Posterior vena cava (tissue), 2 donors: Measurements from ENCODE around the gene RAB3GAP2. TPM values are rescaled to one million over a fixed set of nuclear protein-coding genes. Genes with fewer than 3 reads are reported as not detected.
"Not testable (repeated sequence)": the region's sequence is repeated elsewhere in the genome, so short reads cannot be mapped to it uniquely, and the experiment has no call there.

Source experiments
- DNase-seq: peaks from one replicate; pipeline ENCODE4 v3.0.0-alpha.2; 2020; ENCODE audit warnings: low spot score
- intact Hi-C, 2 donors: fragments of 100-400 bp; cut with DNase I; formaldehyde crosslinking; loops; one replicate each; pipeline versions ENCODE4 v1.14.1 to v1.14.2; 2022 to 2023
- total RNA-seq, 2 donors: library from RNA; stranded (reverse); fragmentation: NEBNext Ultra II Directional; extraction: Animal tissue kit (Norgen Biotek cat#: 25700); gene quantifications; one replicate each; pipeline ENCODE4 v1.2.1, GENCODE V29; 2021
- donor health status: DM: yes; HTN: yes; CAD: no.
- donor health status: DM: yes; HTN: yes; CAD: no.

The RAB3GAP2 gene
- total RNA-seq, 2 donors from 2014 or later = 31.1 to 37.9 TPM

GRCh38 chr1:220169887-220170286, 102.4 kb downstream of the RAB3GAP2 start:
- DNase-seq, intact Hi-C loops: not testable (repeated sequence)

- no peak for DNase-seq
- intact Hi-C loops = no loop called here
Observed at GRCh38 chr1:220166853-220167252, 105.4 kb downstream of the RAB3GAP2 start.

GRCh38 chr1:220164517-220164916, 107.7 kb downstream of the RAB3GAP2 start:
- intact Hi-C loops = no loop called here
- no peak for DNase-seq

GRCh38 chr1:220164116-220164515, 108.1 kb downstream of the RAB3GAP2 start:
- intact Hi-C loops = no loop called here
- DNase-seq = no peak

- no peak for DNase-seq
- intact Hi-C loops = no loop called here
Observed at GRCh38 chr1:220160027-220160426, 112.2 kb downstream of the RAB3GAP2 start.

GRCh38 chr1:220159041-220159440, 113.2 kb downstream of the RAB3GAP2 start:
- intact Hi-C loops = no loop called here
- DNase-seq = no peak

- intact Hi-C loops = not testable (repeated sequence)
Observed at GRCh38 chr1:220158530-220158929, 113.7 kb downstream of the RAB3GAP2 start.

GRCh38 chr1:220157738-220158137, 114.5 kb downstream of the RAB3GAP2 start:
- no peak for DNase-seq
- intact Hi-C loops = no loop called here

More at GRCh38 chr1:220158530-220158929, 113.7 kb downstream of the RAB3GAP2 start:
- DNase-seq = not testable (repeated sequence)

- intact Hi-C loops = no loop called here
Observed at GRCh38 chr1:220156620-220157146, 115.6 kb downstream of the RAB3GAP2 start.

GRCh38 chr1:220153147-220153546, 119.1 kb downstream of the RAB3GAP2 start:
- intact Hi-C loops = no loop called here

More at GRCh38 chr1:220156620-220157146, 115.6 kb downstream of the RAB3GAP2 start:
- DNase-seq = no peak

GRCh38 chr1:220151454-220151853, 120.8 kb downstream of the RAB3GAP2 start:
- DNase-seq = no peak
- intact Hi-C loops = no loop called here

More at GRCh38 chr1:220153147-220153546, 119.1 kb downstream of the RAB3GAP2 start:
- no peak for DNase-seq

- DNase-seq = no peak
- intact Hi-C loops = no loop called here
Observed at GRCh38 chr1:220149742-220150141, 122.5 kb downstream of the RAB3GAP2 start.

- DNase-seq = no peak
- intact Hi-C loops = no loop called here
Observed at GRCh38 chr1:220144051-220144450, 128.2 kb downstream of the RAB3GAP2 start.

- intact Hi-C loops = no loop called here
- no peak for DNase-seq
Observed at GRCh38 chr1:220139966-220140365, 132.3 kb downstream of the RAB3GAP2 start.

- no peak for DNase-seq
- intact Hi-C loops = no loop called here
Observed at GRCh38 chr1:220137019-220137786, 135.1 kb downstream of the RAB3GAP2 start.

GRCh38 chr1:220135755-220136154, 136.5 kb downstream of the RAB3GAP2 start:
- intact Hi-C loops = no loop called here
- no peak for DNase-seq

GRCh38 chr1:220129479-220130210, 142.6 kb downstream of the RAB3GAP2 start:
- intact Hi-C loops = no loop called here
- no peak for DNase-seq

- intact Hi-C loops = no loop called here
- no peak for DNase-seq
Observed at GRCh38 chr1:220127076-220127475, 145.2 kb downstream of the RAB3GAP2 start.

- no peak for DNase-seq
- intact Hi-C loops = no loop called here
Observed at GRCh38 chr1:220124542-220124941, 147.7 kb downstream of the RAB3GAP2 start.

- DNase-seq = no peak
- intact Hi-C loops = no loop called here
Observed at GRCh38 chr1:220123889-220124288, 148.4 kb downstream of the RAB3GAP2 start.
